Endodermal cell (in vitro differentiated cells): ENCODE measurements around the gene TMEM154. TPM values are rescaled to one million over a fixed set of nuclear protein-coding genes. Genes with fewer than 3 reads are reported as not detected.

Experiments used
- DNase-seq: peaks from one replicate; pipeline ENCODE4 v3.0.0-alpha.2; 2017
- H3K27ac ChIP-seq: 2 replicates; pipeline ENCODE4 v1.5.1; 2013; ENCODE audit warnings: mild to moderate bottlenecking, low read depth, low read length, moderate library complexity
- H3K27me3 ChIP-seq: 2 replicates; pipeline ENCODE4 v1.6.1; 2013; ENCODE audit warnings: mild to moderate bottlenecking, low read length, moderate library complexity; ENCODE audit not compliant: insufficient read depth, control insufficient read depth, poor library complexity, severe bottlenecking
- H3K36me3 ChIP-seq: 2 replicates; pipeline ENCODE4 v1.7.0; 2013; ENCODE audit warnings: mild to moderate bottlenecking, low read length, moderate library complexity; ENCODE audit not compliant: control insufficient read depth, insufficient read depth
- H3K4me1 ChIP-seq: one replicate; pipeline ENCODE4 v1.7.0; 2013; ENCODE audit warnings: low read length; ENCODE audit not compliant: control insufficient read depth, insufficient read depth
- H3K4me3 ChIP-seq: 2 replicates; pipeline ENCODE4 v1.5.1; 2013; ENCODE audit warnings: mild to moderate bottlenecking, low read length, moderate library complexity
- H3K9ac ChIP-seq: 2 replicates; pipeline ENCODE4 v1.6.1; 2013; ENCODE audit warnings: mild to moderate bottlenecking, low read length, moderate library complexity; ENCODE audit not compliant: poor library complexity, severe bottlenecking; ENCODE audit errors: extremely low read depth
- H3K9me3 ChIP-seq: 2 replicates; pipeline ENCODE4 v1.6.1; 2013; ENCODE audit warnings: mild to moderate bottlenecking, low read length, moderate library complexity; ENCODE audit not compliant: control insufficient read depth
- H3K27ac Mint-ChIP-seq: 2 replicates; pipeline ENCODE4 v1.8.0; 2020; ENCODE audit warnings: mixed read lengths
- H3K27me3 Mint-ChIP-seq: 2 replicates; pipeline ENCODE4 v1.8.0; 2021; ENCODE audit warnings: mild to moderate bottlenecking, mixed read lengths; ENCODE audit not compliant: insufficient read depth
- H3K36me3 Mint-ChIP-seq: 2 replicates; pipeline ENCODE4 v1.8.0; 2020; ENCODE audit warnings: low read depth, mixed read lengths
- H3K4me1 Mint-ChIP-seq: 2 replicates; pipeline ENCODE4 v1.8.0; 2020; ENCODE audit warnings: mixed read lengths
- H3K4me3 Mint-ChIP-seq: 2 replicates; pipeline ENCODE4 v1.8.0; 2020; ENCODE audit warnings: mild to moderate bottlenecking, moderate library complexity, mixed read lengths
- H3K9me3 Mint-ChIP-seq: 2 replicates; pipeline ENCODE4 v1.8.0; 2020; ENCODE audit warnings: mild to moderate bottlenecking, mixed read lengths
- WGBS, 2 experiments: methylation state at CpG; one replicate each; pipeline versions ENCODE4 v1.1.5 to v1.1.7; 2013; ENCODE audit warnings: missing lambda C conversion rate in 2 of 2, mixed read lengths in 1 of 2; ENCODE audit not compliant: insufficient coverage in 1 of 2, insufficient read length in 1 of 2; 5-methylcytosine and 5-hydroxymethylcytosine counted together
- total RNA-seq, 2 donors: library from RNA; stranded (reverse); fragmentation: NEBNext Ultra II Directional in 1 of 2; extraction: Animal tissue kit (Norgen Biotek cat#: 25700) in 1 of 2; gene quantifications; 2 replicates in 1 of 2; 3 replicates in 1 of 2; pipeline ENCODE4 v1.2.1, GENCODE V29; 2021
- TF ChIP-seq, protein P1 (sequence below): fragments of 200-600 bp; sonication (generic); conservative IDR thresholded peaks from 2 replicates; pipeline ENCODE4 v1.5.0; 2021; ENCODE audit warnings: antibody characterized with exemption, mild to moderate bottlenecking

The TMEM154 gene
- total RNA-seq, 2 donors from 2014 or later, result 0.81 to 1.6 TPM

DNA sequence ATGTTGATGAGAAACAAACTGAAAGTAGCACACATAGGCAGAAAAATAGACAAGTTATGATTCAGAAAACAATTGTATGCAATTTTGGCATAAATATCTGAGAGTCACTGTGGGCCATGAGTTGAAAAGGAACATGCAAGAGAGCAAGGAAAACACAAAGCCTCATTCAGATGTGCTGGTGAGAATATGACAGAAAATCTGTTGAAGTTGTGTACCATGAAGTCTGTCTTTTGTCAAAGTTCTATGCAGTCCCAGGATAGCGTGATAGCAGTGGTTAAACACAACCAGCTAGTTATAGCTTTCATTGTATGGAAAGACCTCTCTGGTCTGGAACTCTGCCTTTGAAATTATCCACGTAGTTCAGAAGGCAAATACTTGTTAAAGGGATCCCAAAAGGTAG is 53.0 kb downstream of the TMEM154 start:
- no peaks in the 10 kb centered on the region for H3K9me3 Mint-ChIP-seq
- no peaks in the 10 kb centered on the region for H3K27me3 Mint-ChIP-seq
- Histone ChIP-seq H3K27me3 (no peaks in the 10 kb centered on the region), H3K4me3 (no peak overlapping the region), H3K4me1 (no peaks in the 10 kb centered on the region), H3K9ac (no peak overlapping the region), H3K27ac (no peak overlapping the region), H3K36me3 (no peaks in the 10 kb centered on the region), H3K9me3 (no peaks in the 10 kb centered on the region)
- H3K4me3 Mint-ChIP-seq, result no peak overlapping the region
- peaks cover 8% of the 10 kb centered on the region for H3K4me1 Mint-ChIP-seq
- TF ChIP-seq, protein P1, sequence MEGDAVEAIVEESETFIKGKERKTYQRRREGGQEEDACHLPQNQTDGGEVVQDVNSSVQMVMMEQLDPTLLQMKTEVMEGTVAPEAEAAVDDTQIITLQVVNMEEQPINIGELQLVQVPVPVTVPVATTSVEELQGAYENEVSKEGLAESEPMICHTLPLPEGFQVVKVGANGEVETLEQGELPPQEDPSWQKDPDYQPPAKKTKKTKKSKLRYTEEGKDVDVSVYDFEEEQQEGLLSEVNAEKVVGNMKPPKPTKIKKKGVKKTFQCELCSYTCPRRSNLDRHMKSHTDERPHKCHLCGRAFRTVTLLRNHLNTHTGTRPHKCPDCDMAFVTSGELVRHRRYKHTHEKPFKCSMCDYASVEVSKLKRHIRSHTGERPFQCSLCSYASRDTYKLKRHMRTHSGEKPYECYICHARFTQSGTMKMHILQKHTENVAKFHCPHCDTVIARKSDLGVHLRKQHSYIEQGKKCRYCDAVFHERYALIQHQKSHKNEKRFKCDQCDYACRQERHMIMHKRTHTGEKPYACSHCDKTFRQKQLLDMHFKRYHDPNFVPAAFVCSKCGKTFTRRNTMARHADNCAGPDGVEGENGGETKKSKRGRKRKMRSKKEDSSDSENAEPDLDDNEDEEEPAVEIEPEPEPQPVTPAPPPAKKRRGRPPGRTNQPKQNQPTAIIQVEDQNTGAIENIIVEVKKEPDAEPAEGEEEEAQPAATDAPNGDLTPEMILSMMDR, result no peak
- no peak overlapping the region for H3K27ac Mint-ChIP-seq
- no peak for DNase-seq
- no peaks in the 10 kb centered on the region for H3K36me3 Mint-ChIP-seq
- 89 to 90% methylated on average over 2 of the region's 2 CpGs for WGBS, 2 experiments

DNA sequence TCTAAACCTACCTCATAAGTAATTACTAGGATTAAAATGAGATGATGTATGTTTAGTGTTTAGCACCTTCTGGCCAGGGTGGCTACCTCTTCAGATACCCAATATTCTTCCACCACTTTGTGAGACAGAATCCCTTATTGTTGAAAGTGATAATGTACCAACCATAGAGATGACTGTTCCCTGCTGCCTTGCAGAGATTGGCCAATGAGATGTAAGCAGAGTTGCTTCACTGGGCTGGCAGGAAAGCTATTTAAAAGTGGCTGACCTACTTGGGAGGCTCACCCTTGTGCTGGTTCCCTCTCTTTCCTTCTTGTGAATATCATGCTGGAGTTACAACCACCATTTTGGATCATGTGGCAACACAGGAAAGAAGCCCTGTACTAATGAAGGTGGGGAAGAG is 58.9 kb downstream of the TMEM154 start:
- Mint-ChIP-seq H3K27ac (no peak overlapping the region), H3K4me1 (peaks cover 20% of the 10 kb centered on the region), H3K36me3 (no peaks in the 10 kb centered on the region), H3K27me3 (no peaks in the 10 kb centered on the region), H3K9me3 (no peaks in the 10 kb centered on the region), H3K4me3 (no peak overlapping the region)
- TF ChIP-seq, protein P1, result no peak
- H3K27ac ChIP-seq, result no peak overlapping the region
- no peak overlapping the region for H3K9ac ChIP-seq
- no peaks in the 10 kb centered on the region for H3K36me3 ChIP-seq
- H3K27me3 ChIP-seq, result no peaks in the 10 kb centered on the region
- no peak overlapping the region for H3K4me3 ChIP-seq
- no peaks in the 10 kb centered on the region for H3K9me3 ChIP-seq
- DNase-seq, result no peak
- peaks cover 8% of the 10 kb centered on the region for H3K4me1 ChIP-seq

DNA sequence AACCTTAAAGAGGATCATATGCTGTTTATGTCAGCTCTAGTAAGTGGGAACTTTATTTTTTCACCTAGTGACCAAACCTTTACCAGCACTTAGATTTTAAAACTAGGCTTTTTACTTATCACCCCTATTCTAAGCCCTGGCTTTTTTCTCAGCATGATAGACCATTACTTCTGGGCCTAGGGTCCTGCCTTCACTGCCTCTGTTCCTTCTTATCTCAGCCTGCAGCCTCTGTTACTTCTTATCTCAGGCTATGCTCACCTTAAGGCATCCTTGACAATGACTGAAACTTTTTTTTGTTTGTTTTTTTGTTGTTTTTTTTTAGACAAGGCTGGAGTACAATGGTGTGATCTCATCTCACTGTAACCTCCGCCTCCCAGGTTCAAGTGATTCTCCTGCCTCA is 59.6 kb downstream of the TMEM154 start:
- Histone ChIP-seq H3K36me3 (no peaks in the 10 kb centered on the region), H3K4me1 (peaks cover 8% of the 10 kb centered on the region), H3K27ac (no peak overlapping the region), H3K9me3 (no peaks in the 10 kb centered on the region), H3K27me3 (no peaks in the 10 kb centered on the region), H3K4me3 (no peak overlapping the region), H3K9ac (no peak overlapping the region)
- peak overlapping the region; percentile 77 for H3K27ac Mint-ChIP-seq
- no peaks in the 10 kb centered on the region for H3K27me3 Mint-ChIP-seq
- no peaks in the 10 kb centered on the region for H3K9me3 Mint-ChIP-seq
- no peaks in the 10 kb centered on the region for H3K36me3 Mint-ChIP-seq
- TF ChIP-seq, protein P1, result no peak
- WGBS, 2 experiments, result 48% methylated on average over 1 of the region's 1 CpG; no CpG with 5 or more reads in 1 of the 2 experiments
- H3K4me1 Mint-ChIP-seq, result peaks cover 24% of the 10 kb centered on the region
- no peak for DNase-seq
- H3K4me3 Mint-ChIP-seq, result no peak overlapping the region
